K562 (cell line): ENCODE results near the gene GOLGA8N.

Experiments
- BHLHE40 ChIP-seq: IDR thresholded peaks from 2 replicates; pipeline ENCODE4 v1.6.1; 2011; ENCODE audit warnings: low read length, improper control_type of control experiment
- CBX1 ChIP-seq: sonication (generic); IDR thresholded peaks from 2 replicates; pipeline ENCODE4 v1.6.1; 2016; ENCODE audit warnings: antibody characterized with exemption, low read depth, mild to moderate bottlenecking
- GATAD2B ChIP-seq: fragments of 450-650 bp; IDR thresholded peaks from 2 replicates; pipeline ENCODE4 v1.6.1; 2017; ENCODE audit warnings: mild to moderate bottlenecking, borderline replicate concordance
- LCOR ChIP-seq: sonication (generic); formaldehyde crosslinking; IDR thresholded peaks from 2 replicates; pipeline ENCODE4 v1.8.0; 2022; ENCODE audit warnings: mild to moderate bottlenecking, missing genetic modification reagents
- MYBL2 ChIP-seq, 2 experiments: fragments of 450-650 bp in 1 of 2; sonication (generic) in 1 of 2; formaldehyde crosslinking in 1 of 2; IDR thresholded peaks; 2 replicates each; pipeline versions ENCODE4 v1.6.1 to v1.8.1; 2017 to 2022; ENCODE audit warnings: borderline replicate concordance in 1 of 2, inconsistent platforms in 1 of 2, low read depth in 1 of 2, mild to moderate bottlenecking in 1 of 2, missing genetic modification reagents in 1 of 2, moderate library complexity in 1 of 2
- POLR2A ChIP-seq: fragments of 450-650 bp; conservative IDR thresholded peaks from 2 replicates; pipeline ENCODE4 v1.6.1; 2016
- POLR2AphosphoS5 ChIP-seq: IDR thresholded peaks from 2 replicates; pipeline ENCODE4 v1.6.1; 2011; ENCODE audit warnings: mild to moderate bottlenecking, low read depth, low read length, moderate library complexity; ENCODE audit not compliant: control insufficient read depth, insufficient read depth
- RAD21 ChIP-seq, 2 experiments: fragments of 250-450 bp in 1 of 2; fragments of 450-650 bp in 1 of 2; sonication (Bioruptor Pico) in 1 of 2; formaldehyde crosslinking in 1 of 2; IDR thresholded peaks in 1 of 2; conservative IDR thresholded peaks in 1 of 2; 2 replicates each; pipeline versions ENCODE4 v1.4.0 to v1.8.0; 2020 to 2022; ENCODE audit warnings: mild to moderate bottlenecking in 2 of 2, moderate library complexity in 1 of 2
- TRIM24 ChIP-seq, 2 experiments: fragments of 450-650 bp; IDR thresholded peaks; 2 replicates each; pipeline ENCODE4 v1.6.1; 2016
- ZNF23 ChIP-seq: fragments of 250-450 bp; sonication (Bioruptor Pico); IDR thresholded peaks from 2 replicates; pipeline ENCODE4 v1.4.0; 2020; ENCODE audit warnings: mild to moderate bottlenecking
- TF ChIP-seq, protein P1 (sequence below): fragments of 250-450 bp; sonication (Bioruptor Pico); IDR thresholded peaks from 2 replicates; pipeline ENCODE4 v1.6.1; 2021; ENCODE audit warnings: mild to moderate bottlenecking
- TF ChIP-seq, protein P2 (sequence below): fragments of 250-450 bp; sonication (Bioruptor Pico); IDR thresholded peaks from 2 replicates; pipeline ENCODE4 v1.4.0; 2020
- TF ChIP-seq, protein P3 (sequence below): sonication (generic); formaldehyde crosslinking; IDR thresholded peaks from 2 replicates; pipeline ENCODE4 v1.9.0; 2022; ENCODE audit warnings: mild to moderate bottlenecking, missing genetic modification reagents

DNA sequence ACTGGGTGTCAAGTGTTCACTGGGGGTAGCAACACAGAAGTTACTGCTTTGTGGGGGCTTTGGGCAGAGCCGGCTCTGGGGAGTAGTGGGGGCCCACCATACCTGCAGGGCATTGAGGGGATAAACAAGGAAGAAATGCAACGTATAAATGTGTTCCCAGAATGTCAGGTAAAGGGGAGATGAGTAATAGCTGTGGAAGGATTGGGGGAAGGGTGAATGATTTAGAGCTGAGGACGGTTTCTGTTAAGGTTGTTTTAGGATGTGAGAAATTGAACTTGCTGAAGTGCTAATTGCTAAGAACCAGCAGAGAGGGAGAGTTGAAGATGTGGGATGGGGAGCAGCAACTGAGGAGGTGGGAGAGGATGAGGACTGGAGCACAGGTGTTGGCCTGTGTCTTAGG is 58.9 kb downstream of the GOLGA8N start:
- TF ChIP-seq POLR2A = no peak
- TF ChIP-seq BHLHE40 = no peak
- TF ChIP-seq CBX1 = no peak
- no peak for TF ChIP-seq ZNF23 (CRISPR knock-in tag)
- no peak for TF ChIP-seq POLR2AphosphoS5
- no peak for TF ChIP-seq TRIM24 (IDR thresholded peaks at IDR 0.05)
- no peak for TF ChIP-seq LCOR
- TF ChIP-seq, protein P1, sequence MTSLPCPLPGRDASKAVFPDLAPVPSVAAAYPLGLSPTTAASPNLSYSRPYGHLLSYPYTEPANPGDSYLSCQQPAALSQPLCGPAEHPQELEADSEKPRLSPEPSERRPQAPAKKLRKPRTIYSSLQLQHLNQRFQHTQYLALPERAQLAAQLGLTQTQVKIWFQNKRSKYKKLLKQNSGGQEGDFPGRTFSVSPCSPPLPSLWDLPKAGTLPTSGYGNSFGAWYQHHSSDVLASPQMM (CRISPR knock-in tag) = no peak
- TF ChIP-seq MYBL2 (IDR thresholded peaks at IDR 0.05; ENCODE audit: low read depth) = no peak
- no peak for TF ChIP-seq MYBL2 (CRISPR knock-in tag; IDR thresholded peaks at IDR 0.05; ENCODE audit: borderline replicate concordance)
- TF ChIP-seq RAD21 (CRISPR knock-in tag; conservative IDR thresholded peaks at IDR 0.05 in 1 of 2, IDR thresholded peaks at IDR 0.05 in 1 of 2) = no peak
- TF ChIP-seq, protein P2, sequence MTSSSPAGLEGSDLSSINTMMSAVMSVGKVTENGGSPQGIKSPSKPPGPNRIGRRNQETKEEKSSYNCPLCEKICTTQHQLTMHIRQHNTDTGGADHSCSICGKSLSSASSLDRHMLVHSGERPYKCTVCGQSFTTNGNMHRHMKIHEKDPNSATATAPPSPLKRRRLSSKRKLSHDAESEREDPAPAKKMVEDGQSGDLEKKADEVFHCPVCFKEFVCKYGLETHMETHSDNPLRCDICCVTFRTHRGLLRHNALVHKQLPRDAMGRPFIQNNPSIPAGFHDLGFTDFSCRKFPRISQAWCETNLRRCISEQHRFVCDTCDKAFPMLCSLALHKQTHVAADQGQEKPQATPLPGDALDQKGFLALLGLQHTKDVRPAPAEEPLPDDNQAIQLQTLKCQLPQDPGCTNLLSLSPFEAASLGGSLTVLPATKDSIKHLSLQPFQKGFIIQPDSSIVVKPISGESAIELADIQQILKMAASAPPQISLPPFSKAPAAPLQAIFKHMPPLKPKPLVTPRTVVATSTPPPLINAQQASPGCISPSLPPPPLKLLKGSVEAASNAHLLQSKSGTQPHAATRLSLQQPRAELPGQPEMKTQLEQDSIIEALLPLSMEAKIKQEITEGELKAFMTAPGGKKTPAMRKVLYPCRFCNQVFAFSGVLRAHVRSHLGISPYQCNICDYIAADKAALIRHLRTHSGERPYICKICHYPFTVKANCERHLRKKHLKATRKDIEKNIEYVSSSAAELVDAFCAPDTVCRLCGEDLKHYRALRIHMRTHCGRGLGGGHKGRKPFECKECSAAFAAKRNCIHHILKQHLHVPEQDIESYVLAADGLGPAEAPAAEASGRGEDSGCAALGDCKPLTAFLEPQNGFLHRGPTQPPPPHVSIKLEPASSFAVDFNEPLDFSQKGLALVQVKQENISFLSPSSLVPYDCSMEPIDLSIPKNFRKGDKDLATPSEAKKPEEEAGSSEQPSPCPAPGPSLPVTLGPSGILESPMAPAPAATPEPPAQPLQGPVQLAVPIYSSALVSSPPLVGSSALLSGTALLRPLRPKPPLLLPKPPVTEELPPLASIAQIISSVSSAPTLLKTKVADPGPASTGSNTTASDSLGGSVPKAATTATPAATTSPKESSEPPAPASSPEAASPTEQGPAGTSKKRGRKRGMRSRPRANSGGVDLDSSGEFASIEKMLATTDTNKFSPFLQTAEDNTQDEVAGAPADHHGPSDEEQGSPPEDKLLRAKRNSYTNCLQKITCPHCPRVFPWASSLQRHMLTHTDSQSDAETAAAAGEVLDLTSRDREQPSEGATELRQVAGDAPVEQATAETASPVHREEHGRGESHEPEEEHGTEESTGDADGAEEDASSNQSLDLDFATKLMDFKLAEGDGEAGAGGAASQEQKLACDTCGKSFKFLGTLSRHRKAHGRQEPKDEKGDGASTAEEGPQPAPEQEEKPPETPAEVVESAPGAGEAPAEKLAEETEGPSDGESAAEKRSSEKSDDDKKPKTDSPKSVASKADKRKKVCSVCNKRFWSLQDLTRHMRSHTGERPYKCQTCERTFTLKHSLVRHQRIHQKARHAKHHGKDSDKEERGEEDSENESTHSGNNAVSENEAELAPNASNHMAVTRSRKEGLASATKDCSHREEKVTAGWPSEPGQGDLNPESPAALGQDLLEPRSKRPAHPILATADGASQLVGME (CRISPR knock-in tag) = no peak
- TF ChIP-seq GATAD2B = no peak
- TF ChIP-seq, protein P3, sequence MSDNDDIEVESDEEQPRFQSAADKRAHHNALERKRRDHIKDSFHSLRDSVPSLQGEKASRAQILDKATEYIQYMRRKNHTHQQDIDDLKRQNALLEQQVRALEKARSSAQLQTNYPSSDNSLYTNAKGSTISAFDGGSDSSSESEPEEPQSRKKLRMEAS (CRISPR knock-in tag) = no peak
